HUES6 (cell line): ENCODE data around the gene SPIN2A.
"Not testable (repeated sequence)": the region's sequence is repeated elsewhere in the genome, so short reads cannot be mapped to it uniquely, and the experiment has no call there.

ENCODE experiments used
- H3K27ac ChIP-seq: 2 replicates; pipeline ENCODE4 v1.7.0; 2013; ENCODE audit warnings: low read depth, mild to moderate bottlenecking, low read length, inconsistent platforms
- H3K27me3 ChIP-seq: 2 replicates; pipeline ENCODE4 v1.6.1; 2013; ENCODE audit warnings: low read length; ENCODE audit not compliant: control insufficient read depth, insufficient read depth
- H3K36me3 ChIP-seq: 2 replicates; pipeline ENCODE4 v1.6.1; 2013; ENCODE audit warnings: low read length; ENCODE audit not compliant: control insufficient read depth, insufficient read depth
- H3K4me1 ChIP-seq: 2 replicates; pipeline ENCODE4 v1.6.1; 2013; ENCODE audit warnings: low read length; ENCODE audit not compliant: control insufficient read depth, insufficient read depth
- H3K4me3 ChIP-seq: 2 replicates; pipeline ENCODE4 v1.5.1; 2013; ENCODE audit warnings: low read depth, low read length
- H3K9ac ChIP-seq: one replicate; pipeline ENCODE4 v1.6.1; 2013; ENCODE audit warnings: mild to moderate bottlenecking, low read length
- H3K9me3 ChIP-seq: 2 replicates; pipeline ENCODE4 v1.6.1; 2013; ENCODE audit warnings: low read depth, low read length; ENCODE audit not compliant: control insufficient read depth, insufficient read depth

SPIN2A gene

DNA sequence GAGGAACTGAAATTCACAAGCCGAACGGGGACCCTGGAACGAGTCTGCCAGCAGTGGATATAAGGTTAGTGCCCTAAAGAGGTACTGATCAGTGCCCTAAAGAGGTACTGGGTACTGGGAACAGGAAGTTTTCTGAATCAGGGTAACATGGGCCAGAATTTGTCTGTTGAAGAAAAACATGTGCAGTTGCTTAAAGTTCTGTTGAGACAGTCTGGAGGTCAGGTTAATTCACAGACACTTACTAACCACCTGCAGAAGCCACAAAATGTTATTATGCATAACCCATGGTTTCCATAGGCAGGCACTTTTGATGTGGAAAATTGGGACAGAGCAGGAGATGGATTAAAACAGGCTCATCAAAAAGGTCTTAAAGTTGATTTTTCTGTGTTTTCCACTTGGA is 33.7 kb downstream of the SPIN2A start:
- Histone ChIP-seq H3K27me3 (no peaks in the 10 kb centered on the region), H3K4me3 (no peak overlapping the region), H3K4me1 (peaks cover 10% of the 10 kb centered on the region; the same call in 1 of the 2 replicates), H3K9ac (peak overlapping the region; percentile 47), H3K27ac (no peak overlapping the region; the same call in 1 of the 2 replicates), H3K9me3 (peaks cover 48% of the 10 kb centered on the region), H3K36me3 (peaks cover 21% of the 10 kb centered on the region; the same call in 1 of the 2 replicates)

DNA sequence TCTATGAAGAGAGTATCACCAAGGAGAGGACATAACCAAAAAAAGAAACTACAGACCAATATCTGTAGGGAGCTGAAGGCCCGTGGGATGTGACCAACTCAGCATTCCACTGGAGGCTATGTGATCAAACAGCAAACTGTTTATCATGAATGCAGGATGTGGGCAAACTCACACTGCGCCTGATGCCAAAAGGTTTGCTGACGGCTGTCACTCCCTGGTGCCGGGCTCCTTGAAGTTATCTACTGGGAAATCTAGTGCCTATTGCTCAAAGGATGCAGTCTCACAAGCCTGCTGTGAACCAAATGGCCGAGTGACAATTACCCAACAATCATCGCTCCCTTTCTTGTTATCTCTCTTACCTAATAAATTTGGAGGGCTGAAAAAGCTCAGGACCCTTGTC is 34.3 kb downstream of the SPIN2A start:
- H3K9me3 ChIP-seq = peaks cover 42% of the 10 kb centered on the region
- H3K4me3 ChIP-seq, H3K27ac ChIP-seq, H3K27me3 ChIP-seq: not testable (repeated sequence)
- peaks cover 15% of the 10 kb centered on the region; the same call in 1 of the 2 replicates for H3K36me3 ChIP-seq
- H3K4me1 ChIP-seq = peaks cover 10% of the 10 kb centered on the region; the same call in 1 of the 2 replicates
- H3K9ac ChIP-seq = peak overlapping the region; percentile 47
